ENCODE results near the gene GDPD3.

GDPD3 gene

DNA sequence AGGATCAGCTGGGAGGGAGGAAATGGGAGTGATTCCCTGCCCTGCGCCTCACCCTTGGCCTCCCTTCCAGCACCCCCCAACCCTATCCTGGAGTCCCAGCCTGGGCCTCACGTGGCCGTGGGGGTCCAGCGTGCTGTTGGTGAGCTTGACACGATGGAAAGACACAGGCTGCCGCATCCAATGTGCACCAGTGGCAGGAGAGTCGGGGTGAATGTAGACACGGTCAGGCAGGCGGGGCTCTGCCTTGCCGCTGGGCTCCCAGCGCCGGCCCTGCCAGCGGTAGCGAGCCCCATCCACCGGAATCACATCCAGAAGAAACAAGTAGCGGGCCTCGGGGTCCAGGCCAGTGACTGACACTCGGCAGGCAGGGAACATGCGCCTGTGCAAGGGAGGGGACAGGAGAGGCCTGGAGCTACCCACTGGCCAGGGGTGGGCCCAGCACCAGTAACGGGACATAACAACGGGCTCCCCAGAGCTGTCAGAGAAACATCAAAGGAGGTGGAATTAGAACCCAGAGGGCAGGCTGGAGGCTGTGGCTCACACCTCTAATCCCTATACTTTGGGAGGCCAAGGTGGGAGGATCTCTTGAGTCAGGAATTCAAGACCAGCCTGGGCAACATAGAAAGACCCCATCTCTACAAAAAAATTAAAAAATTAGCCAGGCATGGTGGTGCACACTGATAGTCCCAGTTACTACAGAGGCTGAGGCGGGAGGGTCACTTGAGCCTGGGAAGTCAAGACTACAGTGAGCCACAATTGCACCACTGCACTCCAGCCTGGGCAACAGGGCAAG lies 24.3 kb downstream of the GDPD3 start:
- TF ChIP-seq, protein P1, sequence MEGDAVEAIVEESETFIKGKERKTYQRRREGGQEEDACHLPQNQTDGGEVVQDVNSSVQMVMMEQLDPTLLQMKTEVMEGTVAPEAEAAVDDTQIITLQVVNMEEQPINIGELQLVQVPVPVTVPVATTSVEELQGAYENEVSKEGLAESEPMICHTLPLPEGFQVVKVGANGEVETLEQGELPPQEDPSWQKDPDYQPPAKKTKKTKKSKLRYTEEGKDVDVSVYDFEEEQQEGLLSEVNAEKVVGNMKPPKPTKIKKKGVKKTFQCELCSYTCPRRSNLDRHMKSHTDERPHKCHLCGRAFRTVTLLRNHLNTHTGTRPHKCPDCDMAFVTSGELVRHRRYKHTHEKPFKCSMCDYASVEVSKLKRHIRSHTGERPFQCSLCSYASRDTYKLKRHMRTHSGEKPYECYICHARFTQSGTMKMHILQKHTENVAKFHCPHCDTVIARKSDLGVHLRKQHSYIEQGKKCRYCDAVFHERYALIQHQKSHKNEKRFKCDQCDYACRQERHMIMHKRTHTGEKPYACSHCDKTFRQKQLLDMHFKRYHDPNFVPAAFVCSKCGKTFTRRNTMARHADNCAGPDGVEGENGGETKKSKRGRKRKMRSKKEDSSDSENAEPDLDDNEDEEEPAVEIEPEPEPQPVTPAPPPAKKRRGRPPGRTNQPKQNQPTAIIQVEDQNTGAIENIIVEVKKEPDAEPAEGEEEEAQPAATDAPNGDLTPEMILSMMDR (IDR thresholded peaks at IDR 0.05; ENCODE audit: insufficient read depth, missing control alignments): no peak
- DNase-seq (ENCODE audit: insufficient read length, low spot score) (no peak), FAIRE-seq (no peak)

DNA sequence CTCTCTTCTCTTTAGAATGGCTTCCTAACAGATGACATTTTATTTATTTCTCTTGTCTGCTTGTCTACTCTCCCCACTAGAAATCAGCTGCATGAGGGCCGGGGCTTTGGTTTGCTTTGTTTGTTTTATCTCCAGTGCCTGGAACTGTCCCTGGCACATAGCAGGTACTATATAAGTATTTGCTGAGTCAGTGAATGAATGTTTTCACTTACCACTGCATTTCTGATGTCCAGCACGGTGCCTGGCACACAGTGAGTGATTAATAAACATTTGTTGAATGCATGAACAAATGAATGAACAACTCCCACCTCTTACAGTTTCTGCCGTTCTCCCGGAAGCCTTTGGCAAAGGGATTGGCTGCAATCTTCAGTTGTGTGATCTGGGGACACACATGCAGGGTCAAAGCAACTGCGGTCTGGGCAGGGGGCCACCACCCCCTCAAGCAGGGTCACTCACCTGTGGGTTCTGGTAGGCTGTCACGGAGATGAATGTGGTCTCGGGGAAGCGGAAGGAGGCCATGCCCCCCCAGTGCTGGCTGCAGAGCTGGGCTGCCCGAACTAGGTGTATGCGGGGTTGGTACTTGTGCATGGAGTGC lies 25.0 kb downstream of the GDPD3 start:
- no peak for FAIRE-seq
- DNase-seq (ENCODE audit: insufficient read length, low spot score): no peak
- TF ChIP-seq, protein P1 (IDR thresholded peaks at IDR 0.05; ENCODE audit: insufficient read depth, missing control alignments): no peak

DNA sequence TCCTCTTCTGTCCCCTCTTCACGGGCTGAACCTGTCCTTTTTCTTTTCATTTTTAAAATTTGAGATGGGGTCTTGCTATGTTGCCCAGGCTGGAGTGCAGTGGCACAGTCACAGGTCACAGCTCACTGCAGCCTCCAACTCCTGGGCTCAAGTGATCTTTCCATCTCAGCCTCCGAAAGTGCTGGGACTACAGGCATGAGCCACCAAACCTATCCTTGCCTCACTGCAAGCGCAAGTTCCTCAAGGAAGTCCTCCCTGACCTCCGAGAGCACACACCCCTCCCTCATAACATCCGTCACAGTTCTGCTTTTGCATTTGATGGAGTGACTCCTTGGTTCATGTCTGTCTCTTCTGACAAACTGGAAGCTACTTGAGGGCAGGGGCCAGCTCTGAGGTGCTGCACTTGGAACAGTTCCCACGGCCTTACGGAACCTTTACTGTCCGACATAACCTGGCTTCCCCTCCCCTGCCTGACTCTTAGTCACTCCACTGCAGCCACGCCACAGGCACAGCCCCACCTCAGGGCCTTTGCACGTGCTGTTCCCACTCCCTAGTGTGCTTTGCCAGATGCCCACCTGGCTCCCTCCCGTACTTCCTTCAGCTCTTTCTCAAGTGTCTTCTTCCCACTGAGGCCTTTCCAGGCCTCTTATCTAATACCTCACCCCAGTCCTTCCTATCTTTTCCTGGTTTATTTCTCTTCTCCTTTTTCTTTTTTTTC lies 26.0 kb downstream of the GDPD3 start:
- DNase-seq (ENCODE audit: insufficient read length, low spot score): no peak
- TF ChIP-seq, protein P1 (IDR thresholded peaks at IDR 0.05; ENCODE audit: insufficient read depth, missing control alignments): no peak
- FAIRE-seq: no peak

DNA sequence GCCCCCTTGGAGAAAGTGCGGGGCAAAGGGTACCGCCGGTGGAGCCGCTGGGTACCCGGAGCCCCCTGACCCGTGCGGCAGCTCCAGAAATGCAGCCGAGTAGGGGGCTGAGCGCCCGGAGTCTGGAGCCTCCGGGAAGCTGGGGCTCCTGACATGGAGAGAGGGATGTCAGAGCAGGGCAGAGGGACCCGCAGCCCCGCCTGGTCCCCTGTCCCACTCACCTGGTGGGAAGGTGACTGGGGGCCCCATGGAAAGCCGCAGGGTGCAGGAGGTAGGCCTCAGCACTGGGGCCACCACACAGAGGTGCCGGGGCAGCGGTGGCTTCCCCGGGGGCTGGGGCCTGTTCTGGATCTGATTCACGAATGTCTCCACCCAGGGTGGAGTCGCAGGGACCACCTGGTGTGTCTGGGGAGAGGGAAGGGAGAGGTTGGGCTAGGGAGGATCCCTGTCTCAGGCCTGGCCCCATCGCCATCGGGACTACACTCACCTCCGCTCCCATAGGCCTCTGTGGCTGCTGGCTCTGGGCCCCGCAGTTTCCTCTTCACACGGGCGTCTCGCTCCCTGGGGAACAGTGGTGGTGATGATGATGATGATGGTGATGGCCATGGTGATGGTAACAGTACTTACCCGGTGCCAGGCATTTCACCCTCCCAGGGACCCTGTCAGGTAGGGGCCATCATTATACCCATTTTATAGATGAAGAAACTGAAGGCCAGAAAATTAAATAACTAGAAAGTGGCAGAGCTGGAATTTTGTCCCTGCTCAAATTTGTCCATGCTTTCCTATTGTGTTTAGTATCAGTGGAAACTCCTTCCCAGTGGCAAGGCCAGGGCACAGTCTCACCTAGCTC lies 26.8 kb downstream of the GDPD3 start:
- TF ChIP-seq, protein P1 (IDR thresholded peaks at IDR 0.05; ENCODE audit: insufficient read depth, missing control alignments): no peak
- FAIRE-seq: no peak
- no peak for DNase-seq (ENCODE audit: insufficient read length, low spot score)

DNA sequence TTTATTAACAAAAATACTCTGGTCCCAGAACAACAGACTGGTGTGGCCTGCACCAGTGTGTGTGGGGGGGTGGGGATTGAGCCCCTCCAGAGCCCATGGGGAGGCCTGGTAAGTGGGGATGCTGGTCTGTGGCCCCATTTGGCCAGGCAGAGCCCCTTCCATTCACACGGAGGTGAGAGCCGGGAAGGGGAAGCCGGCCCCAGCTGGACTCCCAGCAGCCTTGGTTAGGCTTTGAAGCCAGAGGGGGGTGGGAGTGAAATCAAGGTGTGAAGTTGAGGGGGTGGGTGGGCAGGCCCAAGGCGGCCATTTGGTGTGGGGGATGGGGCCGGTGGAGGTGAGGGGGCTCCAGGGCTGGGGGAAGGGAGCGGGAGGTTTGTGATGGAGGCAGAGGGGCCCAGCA lies 27.5 kb downstream of the GDPD3 start:
- DNase-seq (ENCODE audit: insufficient read length, low spot score) (no peak), FAIRE-seq (no peak)
- TF ChIP-seq, protein P1 (IDR thresholded peaks at IDR 0.05; ENCODE audit: insufficient read depth, missing control alignments): no peak

DNA sequence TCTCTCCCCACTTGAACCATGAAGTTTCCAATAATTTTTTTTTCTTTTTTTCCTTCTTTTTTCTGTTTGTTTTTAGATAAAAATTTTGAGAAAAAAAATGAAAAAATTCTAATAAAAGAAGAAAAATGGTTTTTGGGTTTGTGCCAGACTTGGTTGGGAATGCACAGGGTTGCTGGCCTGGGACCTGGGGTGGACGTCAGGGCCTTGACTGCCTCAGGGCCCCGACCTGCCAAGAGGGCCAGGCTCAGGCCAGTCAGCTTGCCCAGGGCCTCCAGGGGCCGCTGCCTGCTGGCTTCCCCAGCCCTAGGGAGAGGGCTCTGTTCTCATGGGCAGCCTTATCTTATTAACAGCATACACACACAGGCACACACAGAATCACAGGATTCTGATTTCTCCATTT lies 28.1 kb downstream of the GDPD3 start:
- no peak for DNase-seq (ENCODE audit: insufficient read length, low spot score)
- no peak for FAIRE-seq
- TF ChIP-seq, protein P1 (IDR thresholded peaks at IDR 0.05; ENCODE audit: insufficient read depth, missing control alignments): no peak

All from D721Med (cell line).